Suprapubic skin (tissue), 4 donors: ENCODE data around the gene SLC10A1. TPM values are rescaled to one million over a fixed set of nuclear protein-coding genes. Genes with fewer than 3 reads are reported as not detected.

Experiments used
- DNase-seq, 2 donors: peaks; one replicate each; pipeline ENCODE4 v3.0.0-alpha.2; 2019; ENCODE audit warnings: low spot score in 2 of 2
- H3K27ac ChIP-seq: fragments of 200-600 bp; sonication (generic); one replicate; pipeline ENCODE4 v1.5.1; 2019
- H3K27me3 ChIP-seq: fragments of 200-600 bp; sonication (generic); one replicate; pipeline ENCODE4 v1.5.1; 2019
- H3K36me3 ChIP-seq: fragments of 200-600 bp; sonication (generic); one replicate; pipeline ENCODE4 v1.5.1; 2019
- H3K4me1 ChIP-seq: fragments of 200-600 bp; sonication (generic); one replicate; pipeline ENCODE4 v1.5.1; 2019
- H3K4me3 ChIP-seq: fragments of 200-600 bp; sonication (generic); one replicate; pipeline ENCODE4 v1.5.1; 2019; ENCODE audit warnings: mild to moderate bottlenecking
- H3K9me3 ChIP-seq: fragments of 200-600 bp; sonication (generic); one replicate; pipeline ENCODE4 v1.5.1; 2019
- EP300 ChIP-seq: sonication (generic); formaldehyde crosslinking; IDR thresholded peaks from one replicate; pipeline ENCODE4 v1.6.1; 2017; ENCODE audit warnings: antibody characterized with exemption
- POLR2A ChIP-seq, 2 donors: fragments of 450-650 bp; IDR thresholded peaks; one replicate each; pipeline ENCODE4 v1.6.1; 2017; ENCODE audit warnings: antibody characterized with exemption in 2 of 2, mild to moderate bottlenecking in 2 of 2, moderate library complexity in 2 of 2
- POLR2AphosphoS5 ChIP-seq, 3 donors: sonication (generic); formaldehyde crosslinking; IDR thresholded peaks; one replicate each; pipeline ENCODE4 v1.6.1; 2017; ENCODE audit warnings: antibody characterized with exemption in 3 of 3
- WGBS: methylation state at CpG from one replicate; pipeline ENCODE4 v1.1.5; 2018; 5-methylcytosine and 5-hydroxymethylcytosine counted together
- total RNA-seq, 4 donors: library from RNA; depleted of rRNA; stranded (reverse); fragments of >200 nt; gene quantifications; one replicate each; pipeline ENCODE4 v1.1.0, GENCODE V29; 2016
- TF ChIP-seq, protein P1 (sequence below), 2 donors: fragments of 200-600 bp in 1 of 2; fragments of 450-650 bp in 1 of 2; sonication (generic) in 1 of 2; IDR thresholded peaks; one replicate each; pipeline ENCODE4 v1.5.1; 2016 to 2019; ENCODE audit warnings: antibody characterized with exemption in 2 of 2, mild to moderate bottlenecking in 1 of 2, moderate library complexity in 1 of 2

SLC10A1 gene
- not detected for total RNA-seq

DNA sequence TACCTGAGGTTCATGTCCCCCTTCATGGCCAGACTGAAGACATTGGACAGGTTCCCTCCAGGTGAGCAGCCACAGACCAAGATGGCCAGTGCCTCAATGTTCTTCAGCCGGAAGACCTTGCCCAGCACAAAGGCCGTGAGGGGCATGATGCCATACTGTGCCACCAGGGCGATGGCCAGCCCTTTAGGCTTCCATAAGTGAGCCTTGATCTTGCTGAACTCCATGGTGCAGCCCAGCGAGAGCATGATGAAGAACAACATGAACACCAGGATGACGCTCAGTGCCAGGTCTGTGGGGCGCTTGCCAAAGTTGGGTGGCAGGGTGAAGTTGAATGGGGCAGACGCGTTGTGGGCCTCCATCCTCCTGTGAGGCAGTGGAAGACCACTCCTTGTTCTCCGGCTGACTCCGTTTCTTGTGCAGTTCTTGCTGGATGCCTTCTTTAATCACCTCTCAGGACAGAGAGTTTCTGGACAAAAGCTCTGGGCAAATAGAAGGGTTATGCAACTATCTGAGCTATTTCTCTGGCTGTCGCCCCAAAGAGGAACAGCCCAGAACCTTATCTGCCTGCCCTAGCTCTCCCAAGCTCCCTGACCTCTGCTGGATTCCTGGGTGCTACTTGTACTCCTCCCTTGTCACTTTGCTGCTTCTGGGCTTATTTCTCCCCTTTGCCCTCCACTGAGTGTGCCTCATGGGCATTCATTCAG lies at the start of gene SLC10A1:
TSS of gene SLC10A1 (minus strand) at position 445 of the 704 bp plus-strand sequence. CDS start at position 359, 86 bp downstream.
- DNase-seq: no peak
- no peaks in the 10 kb centered on the region for H3K4me1 ChIP-seq
- no peaks in the 10 kb centered on the region for H3K36me3 ChIP-seq
- H3K4me3 ChIP-seq: no peak within 1 kb of the TSS
- H3K9me3 ChIP-seq: no peaks in the 10 kb centered on the region
- no peaks in the 10 kb centered on the region for H3K27me3 ChIP-seq
- no peak within 1 kb of the TSS for H3K27ac ChIP-seq
- TF ChIP-seq POLR2AphosphoS5 (IDR thresholded peaks at IDR 0.05) (no peak), EP300 (no peak), POLR2A (IDR thresholded peaks at IDR 0.05) (no peak)
- TF ChIP-seq, protein P1, sequence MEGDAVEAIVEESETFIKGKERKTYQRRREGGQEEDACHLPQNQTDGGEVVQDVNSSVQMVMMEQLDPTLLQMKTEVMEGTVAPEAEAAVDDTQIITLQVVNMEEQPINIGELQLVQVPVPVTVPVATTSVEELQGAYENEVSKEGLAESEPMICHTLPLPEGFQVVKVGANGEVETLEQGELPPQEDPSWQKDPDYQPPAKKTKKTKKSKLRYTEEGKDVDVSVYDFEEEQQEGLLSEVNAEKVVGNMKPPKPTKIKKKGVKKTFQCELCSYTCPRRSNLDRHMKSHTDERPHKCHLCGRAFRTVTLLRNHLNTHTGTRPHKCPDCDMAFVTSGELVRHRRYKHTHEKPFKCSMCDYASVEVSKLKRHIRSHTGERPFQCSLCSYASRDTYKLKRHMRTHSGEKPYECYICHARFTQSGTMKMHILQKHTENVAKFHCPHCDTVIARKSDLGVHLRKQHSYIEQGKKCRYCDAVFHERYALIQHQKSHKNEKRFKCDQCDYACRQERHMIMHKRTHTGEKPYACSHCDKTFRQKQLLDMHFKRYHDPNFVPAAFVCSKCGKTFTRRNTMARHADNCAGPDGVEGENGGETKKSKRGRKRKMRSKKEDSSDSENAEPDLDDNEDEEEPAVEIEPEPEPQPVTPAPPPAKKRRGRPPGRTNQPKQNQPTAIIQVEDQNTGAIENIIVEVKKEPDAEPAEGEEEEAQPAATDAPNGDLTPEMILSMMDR (IDR thresholded peaks at IDR 0.05): no peak
- 91% methylated on average over 11 of the region's 11 CpGs for WGBS

DNA sequence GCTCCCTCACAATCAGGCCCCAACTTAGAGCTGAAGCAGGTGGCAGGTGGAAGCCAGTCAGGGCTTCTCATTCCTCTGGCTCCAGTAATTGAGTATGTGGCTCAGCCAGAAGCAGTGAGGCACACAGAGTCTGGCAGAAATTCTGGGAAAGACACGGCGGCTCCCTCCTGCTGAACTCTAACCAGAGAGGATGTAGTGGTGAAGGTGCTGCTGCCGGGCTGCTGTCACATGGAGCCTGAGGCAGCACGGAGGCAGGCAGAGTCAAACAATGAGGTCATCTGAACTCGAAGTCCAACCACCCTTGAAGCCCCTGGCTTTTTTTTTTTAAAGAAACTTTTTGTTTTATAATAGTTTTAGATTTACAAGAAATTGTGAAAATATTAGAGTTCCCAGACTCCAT lies 48.7 kb upstream of the SLC10A1 start:
- DNase-seq: no peak
- Histone ChIP-seq H3K36me3 (no peaks in the 10 kb centered on the region), H3K4me3 (no peak overlapping the region), H3K27me3 (peaks cover 11% of the 10 kb centered on the region), H3K9me3 (no peaks in the 10 kb centered on the region), H3K4me1 (no peaks in the 10 kb centered on the region), H3K27ac (no peak overlapping the region)
- 31% methylated on average over 5 of the region's 5 CpGs for WGBS
- TF ChIP-seq POLR2A (IDR thresholded peaks at IDR 0.05): no peak
- TF ChIP-seq POLR2AphosphoS5 (IDR thresholded peaks at IDR 0.05): no peak
- no peak for TF ChIP-seq EP300
- TF ChIP-seq, protein P1 (IDR thresholded peaks at IDR 0.05): no peak

DNA sequence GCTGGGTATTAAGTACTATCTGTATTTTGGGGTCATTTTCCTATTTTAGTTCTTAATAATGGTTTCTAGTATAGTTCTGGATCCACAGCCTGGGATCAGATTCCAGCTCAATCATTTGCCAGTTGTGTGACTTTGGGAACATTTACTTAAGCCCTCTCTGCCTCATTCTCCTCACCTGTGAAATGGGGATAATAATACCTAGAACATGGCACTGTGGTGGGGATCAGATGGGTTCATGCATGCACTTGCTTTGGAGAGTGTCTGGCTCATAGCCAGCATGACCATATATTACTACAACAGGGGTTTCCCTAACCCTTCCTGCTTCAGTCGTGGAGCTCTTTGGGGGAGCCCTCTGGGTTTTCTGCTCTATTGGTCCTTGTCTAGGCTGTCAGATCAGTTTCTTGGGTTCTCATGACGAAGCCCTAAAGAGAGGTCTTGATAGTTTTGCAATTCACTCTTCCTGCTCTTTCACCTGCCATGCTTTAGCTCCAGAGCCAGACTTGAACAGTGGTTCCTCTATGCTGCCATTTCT lies 48.1 kb upstream of the SLC10A1 start:
- H3K27me3 ChIP-seq: peaks cover 8% of the 10 kb centered on the region
- no peak overlapping the region for H3K27ac ChIP-seq
- DNase-seq: no peak
- TF ChIP-seq POLR2A (IDR thresholded peaks at IDR 0.05): no peak
- TF ChIP-seq POLR2AphosphoS5 (IDR thresholded peaks at IDR 0.05): no peak
- TF ChIP-seq EP300: no peak
- TF ChIP-seq, protein P1 (IDR thresholded peaks at IDR 0.05): no peak
- 80% methylated on average over 2 of the region's 2 CpGs for WGBS
- H3K4me3 ChIP-seq: no peak overlapping the region
- no peaks in the 10 kb centered on the region for H3K9me3 ChIP-seq
- no peaks in the 10 kb centered on the region for H3K36me3 ChIP-seq
- no peaks in the 10 kb centered on the region for H3K4me1 ChIP-seq

DNA sequence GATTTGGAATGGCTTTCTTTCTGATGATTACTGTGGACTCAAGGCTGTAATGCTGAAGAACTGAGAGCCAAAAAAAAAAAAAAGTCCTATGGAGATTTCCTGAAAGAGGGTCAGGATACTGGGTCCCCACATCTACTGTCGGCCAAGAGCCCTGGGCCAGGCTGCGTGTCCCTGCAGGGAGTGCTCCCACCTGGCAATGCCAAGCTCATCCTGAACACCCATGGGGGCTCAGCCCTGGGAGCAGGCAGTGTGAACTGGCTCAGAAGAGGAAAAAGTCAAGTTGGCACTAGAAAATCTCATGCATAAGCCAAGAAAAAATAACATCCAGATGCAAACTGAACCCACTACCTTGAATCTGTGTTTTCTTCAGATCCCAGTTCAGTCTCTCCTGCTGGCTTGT lies 47.1 kb upstream of the SLC10A1 start:
- Histone ChIP-seq H3K27me3 (peaks cover 7% of the 10 kb centered on the region), H3K9me3 (no peaks in the 10 kb centered on the region), H3K27ac (no peak overlapping the region), H3K36me3 (no peaks in the 10 kb centered on the region), H3K4me3 (no peak overlapping the region), H3K4me1 (no peaks in the 10 kb centered on the region)
- TF ChIP-seq EP300 (no peak), POLR2A (IDR thresholded peaks at IDR 0.05) (no peak), POLR2AphosphoS5 (IDR thresholded peaks at IDR 0.05) (no peak)
- TF ChIP-seq, protein P1 (IDR thresholded peaks at IDR 0.05): no peak
- no peak for DNase-seq
- 76% methylated on average over 2 of the region's 2 CpGs for WGBS

DNA sequence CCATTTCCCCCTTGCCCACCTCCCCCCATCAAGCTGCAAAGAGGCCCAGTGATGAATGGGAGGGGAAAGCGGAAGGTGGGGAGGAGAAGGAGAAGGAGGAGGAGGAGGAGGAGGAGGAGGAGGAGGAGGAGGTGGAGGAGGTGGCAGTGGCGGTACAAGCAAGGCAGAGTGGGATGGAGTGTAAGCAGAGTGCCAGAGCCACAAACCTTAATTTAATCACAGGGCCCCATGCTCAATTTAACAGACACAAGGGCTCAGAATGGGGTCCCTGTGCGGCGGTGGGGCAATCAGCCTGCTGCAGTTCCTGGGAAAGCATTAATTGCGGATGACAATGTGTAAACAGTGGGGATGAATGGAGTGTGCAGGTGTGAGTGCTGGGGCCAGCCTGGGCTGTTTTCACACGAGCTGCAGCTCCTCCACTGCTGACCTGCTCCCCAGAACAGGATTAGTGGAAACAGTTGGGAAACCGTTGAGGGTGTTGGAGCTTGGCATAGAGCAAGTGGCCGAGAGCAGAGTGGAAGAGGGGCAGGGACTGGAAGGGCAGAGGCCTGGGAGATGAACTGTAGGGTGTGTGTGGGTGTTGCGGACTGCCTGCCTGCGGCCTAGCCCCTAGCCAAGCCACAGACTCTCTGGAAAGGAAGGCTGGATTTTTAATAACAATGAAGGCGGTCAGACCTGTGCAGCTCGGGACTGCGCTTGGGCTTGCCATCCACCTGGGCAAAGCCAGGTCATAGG lies 45.8 kb upstream of the SLC10A1 start:
- no peaks in the 10 kb centered on the region for H3K36me3 ChIP-seq
- no peak overlapping the region for H3K4me3 ChIP-seq
- no peak for DNase-seq
- H3K27ac ChIP-seq: no peak overlapping the region
- 70% methylated on average over 13 of the region's 13 CpGs for WGBS
- no peaks in the 10 kb centered on the region for H3K9me3 ChIP-seq
- H3K4me1 ChIP-seq: no peaks in the 10 kb centered on the region
- H3K27me3 ChIP-seq: no peaks in the 10 kb centered on the region
- TF ChIP-seq POLR2AphosphoS5 (IDR thresholded peaks at IDR 0.05): no peak
- no peak for TF ChIP-seq EP300
- TF ChIP-seq, protein P1 (IDR thresholded peaks at IDR 0.05): no peak
- no peak for TF ChIP-seq POLR2A (IDR thresholded peaks at IDR 0.05)
